ENCODE results near the gene OLFM3. TPM values are rescaled to one million over a fixed set of nuclear protein-coding genes. Genes with fewer than 3 reads are reported as not detected.

The OLFM3 gene
- total and polyA plus RNA-seq, 2 donors (not counting 3 experiments of a cell fraction or from before 2014, with no cell fraction given): not detected

- BruUV-seq (replicated peaks): no TSS peak
- POLR2A ChIA-PET: no interaction called here
Observed at GRCh38 chr1:101976161-101976560, 20.6 kb downstream of the OLFM3 start.

More at GRCh38 chr1:101976161-101976560, 20.6 kb downstream of the OLFM3 start:
- Histone ChIP-seq H3K4me1 (ENCODE audit: control insufficient read depth, extremely low read depth, insufficient read depth, low read length) (no peaks in the 10 kb centered on the region), H2AFZ (ENCODE audit: low read depth, low read length) (no peak overlapping the region), H3K27ac (ENCODE audit: insufficient read depth, low read depth, low read length) (no peak overlapping the region), H4K20me1 (replicated peaks; ENCODE audit: control insufficient read depth, extremely low read depth, insufficient read depth, low read length) (no peaks in the 10 kb centered on the region), H3K27me3 (ENCODE audit: control insufficient read depth in 2 of 2, insufficient read depth in 2 of 2, low read length in 2 of 2) (no peaks in the 10 kb centered on the region), H3K36me3 (ENCODE audit: control insufficient read depth in 2 of 2, extremely low read depth in 1 of 2, insufficient read depth in 2 of 2, low read length in 2 of 2) (no peaks in the 10 kb centered on the region), H3K4me3 (replicated peaks in 1 of 3; ENCODE audit: insufficient read depth in 1 of 3, low read depth in 1 of 3, low read length in 3 of 3) (no peak overlapping the region), H3K4me2 (ENCODE audit: insufficient read depth, low read length) (no peak overlapping the region), H3K9ac (replicated peaks; ENCODE audit: extremely low read depth, insufficient read depth, low read length) (no peak overlapping the region), H3K9me3 (replicated peaks; ENCODE audit: control insufficient read depth, insufficient read depth, low read length) (no peaks in the 10 kb centered on the region), H3K9me1 (replicated peaks; ENCODE audit: control insufficient read depth, extremely low read depth, insufficient read depth, low read length) (no peaks in the 10 kb centered on the region), H3K79me2 (ENCODE audit: control insufficient read depth, insufficient read depth, low read length) (no peaks in the 10 kb centered on the region)
- DNase-seq (ENCODE audit: low read depth, low spot score) (no peak), FAIRE-seq (no peak)
- TF ChIP-seq POLR2A (IDR thresholded peaks at IDR 0.05; ENCODE audit: low read depth, low read length) (no peak), POLR2AphosphoS5 (IDR thresholded peaks at IDR 0.05; ENCODE audit: insufficient read depth, low read depth, low read length) (no peak), JUN (IDR thresholded peaks at IDR 0.05; ENCODE audit: borderline replicate concordance, insufficient read depth, insufficient read length, low read depth) (no peak), FOS (IDR thresholded peaks at IDR 0.05; ENCODE audit: borderline replicate concordance, insufficient read depth, low read length) (no peak), EZH2 (IDR thresholded peaks at IDR 0.05; ENCODE audit: borderline replicate concordance, low read depth, low read length, severe bottlenecking) (no peak), MAX (IDR thresholded peaks at IDR 0.05; ENCODE audit: insufficient read depth, insufficient read length) (no peak), GATA2 (IDR thresholded peaks at IDR 0.05; ENCODE audit: insufficient read depth, insufficient read length, low read depth, low read length) (no peak), MYC (IDR thresholded peaks at IDR 0.05; ENCODE audit: low read depth, low read length) (no peak), CTCF (IDR thresholded peaks at IDR 0.05; ENCODE audit: extremely low read depth in 1 of 2, insufficient read depth in 1 of 2, low read depth in 1 of 2, low read length in 2 of 2) (no peak)
- intact Hi-C loops (cut with micrococcal nuclease): no loop called here
- CTCF ChIA-PET: interaction anchor here (1.3 kb wide), 1 partner anchor 15 kb away, joined by 5 read pairs; no protein-coding TSS in a partner anchor
- dilution Hi-C loops (cut with MboI; ENCODE audit: extremely low pct_ligation_motif_present, low sequenced_read_pairs): no loop called here

Measured in endothelial cell of umbilical vein (primary cell).